ENCODE results near the gene WWOX. TPM values are rescaled to one million over a fixed set of nuclear protein-coding genes. Genes with fewer than 3 reads are reported as not detected.

WWOX gene
- total and polyA plus RNA-seq, 2 of the 8 experiments (the other 6 are each of a cell fraction or from before 2014, with no cell fraction given) = 5.4 to 16.7 TPM

DNA sequence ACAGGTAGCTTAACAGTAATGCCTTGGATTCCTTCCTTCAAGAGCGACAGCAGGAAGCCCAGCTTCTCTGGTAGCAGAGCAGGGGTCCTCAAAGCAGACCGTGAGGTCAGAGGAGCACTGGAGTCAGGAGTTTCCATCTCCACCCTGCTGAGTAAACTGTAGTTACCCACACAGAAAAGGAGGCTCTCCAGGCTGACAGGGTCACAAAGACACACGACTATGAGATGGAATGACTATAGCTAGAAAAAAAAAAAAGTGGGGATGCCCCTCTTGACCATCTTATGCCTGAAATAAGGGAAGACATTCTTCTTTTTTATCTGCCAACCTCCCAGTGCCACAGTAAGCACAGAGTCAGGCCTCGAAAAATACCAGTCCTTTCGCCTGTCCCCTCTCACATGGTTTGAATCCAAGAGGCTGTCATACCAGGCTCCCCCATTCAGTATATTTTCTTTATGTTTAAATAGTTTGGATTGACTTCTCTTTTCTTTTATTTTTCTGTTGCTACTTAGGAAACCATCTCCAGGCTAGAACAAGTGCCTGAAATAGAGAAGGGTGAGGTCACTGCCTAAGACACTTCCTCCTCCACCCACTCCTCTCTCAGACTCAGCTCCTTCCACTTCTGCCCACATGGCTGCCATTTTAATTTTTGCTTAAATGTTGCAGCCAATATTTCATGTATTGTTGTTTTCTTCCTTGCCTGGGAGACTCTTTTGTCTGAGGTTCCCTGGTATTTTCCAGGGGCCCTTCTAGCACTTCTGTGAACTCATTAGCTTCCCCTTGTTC is 793.7 kb downstream of the WWOX start:
- Histone ChIP-seq H3K27ac (ENCODE audit: low read depth, low read length) (no peak overlapping the region), H3K4me3 (ENCODE audit: extremely low read depth in 1 of 4, insufficient read depth in 2 of 4, low read depth in 3 of 4, low read length in 4 of 4) (no peak overlapping the region), H2AK5ac (ENCODE audit: low read depth, low read length) (no peak overlapping the region), H3K4me2 (ENCODE audit: insufficient read depth in 1 of 2, low read depth in 2 of 2, low read length in 2 of 2) (no peak overlapping the region), H2BK120ac (replicated peaks; ENCODE audit: low read depth, low read length) (no peak overlapping the region), H3K79me2 (ENCODE audit: control insufficient read depth in 1 of 2, insufficient read depth in 2 of 2, low read length in 2 of 2) (no peaks in the 10 kb centered on the region), H3K14ac (ENCODE audit: insufficient read length) (no peak overlapping the region), H3K23me2 (ENCODE audit: low read depth, low read length) (no peaks in the 10 kb centered on the region), H4K20me1 (replicated peaks in 1 of 2; ENCODE audit: control insufficient read depth in 1 of 2, insufficient read depth in 2 of 2, low read length in 2 of 2) (no peaks in the 10 kb centered on the region), H4K5ac (ENCODE audit: insufficient read length, low read depth, low read length) (no peak overlapping the region), H2AFZ (ENCODE audit: low read length) (no peak overlapping the region), H3K18ac (ENCODE audit: extremely low read depth, low read length) (no peak overlapping the region), H4K91ac (replicated peaks; ENCODE audit: insufficient read length, low read length) (no peak overlapping the region), H3K79me1 (ENCODE audit: low read depth, low read length) (no peaks in the 10 kb centered on the region), H3K4me1 (replicated peaks in 1 of 4; ENCODE audit: control insufficient read depth in 3 of 4, insufficient read depth in 4 of 4, low read length in 3 of 4) (peaks cover 0 to 5% (median 1%) of the 10 kb centered on the region in 4 experiments; a peak in 1 of 7 replicates), H2BK5ac (ENCODE audit: low read depth, low read length) (no peak overlapping the region), H3K56ac (replicated peaks; ENCODE audit: insufficient read length, low read depth, low read length) (no peak overlapping the region), H2BK20ac (ENCODE audit: low read length) (no peak overlapping the region), H2BK15ac (ENCODE audit: low read length) (0 out of 2 replicates have a peak overlapping the region, but pooled peaks have one; percentile 1), H3K9me3 (ENCODE audit: insufficient read depth in 2 of 2, low read depth in 1 of 2, low read length in 1 of 2) (no peaks in the 10 kb centered on the region), H2BK12ac (ENCODE audit: low read depth, low read length) (no peak overlapping the region), H3K4ac (replicated peaks; ENCODE audit: insufficient read length, low read depth, low read length) (no peak overlapping the region), H3K9ac (replicated peaks in 1 of 4; ENCODE audit: extremely low read depth in 1 of 4, low read depth in 3 of 4, low read length in 3 of 4) (no peak overlapping the region), H3K23ac (ENCODE audit: insufficient read length) (no peak overlapping the region), H3K36me3 (ENCODE audit: control insufficient read depth in 2 of 4, insufficient read depth in 4 of 4, low read length in 3 of 4) (no peaks in the 10 kb centered on the region), H4K8ac (ENCODE audit: extremely low read depth, insufficient read depth, low read length) (no peak overlapping the region), H3K27me3 (replicated peaks in 1 of 4; ENCODE audit: control insufficient read depth in 3 of 4, extremely low read depth in 1 of 4, insufficient read depth in 3 of 4, low read length in 3 of 4) (no peaks in the 10 kb centered on the region)
- POLR2A ChIA-PET (ENCODE audit: partially characterized antibody) = no interaction called here
- WGBS, 2 experiments (ENCODE audit: extremely low coverage in 1 of 2, insufficient coverage in 1 of 2, insufficient read length in 1 of 2, insufficient replicate concordance in 2 of 2, low coverage in 1 of 2, low lambda C conversion rate in 2 of 2, missing lambda C conversion rate in 1 of 2) = 81% methylated on average over 5 of the region's 5 CpGs; no CpG with 5 or more reads in 1 of the 2 experiments
- TF ChIP-seq POLR2A (IDR thresholded peaks at IDR 0.05; ENCODE audit: control extremely low read depth in 1 of 2, low read depth in 2 of 2, low read length in 2 of 2) (no peak), CTBP2 (IDR thresholded peaks at IDR 0.05; ENCODE audit: borderline replicate concordance, insufficient read depth, insufficient read length, low read length) (no peak)
- DNase-seq (ENCODE audit: low read depth in 1 of 2, low spot score in 2 of 2) (no peak), FAIRE-seq (no peak)
- CTCF ChIA-PET (ENCODE audit: partially characterized antibody) = interaction anchor here (0.5 to 2.0 kb wide), 4 partner anchors 12 to 444 kb away, joined by 3 to 5 read pairs (median 4); no protein-coding TSS in a partner anchor

Measured in H1 (cell line).